Measurements from ENCODE around the gene MTM1.

Gene MTM1

DNA sequence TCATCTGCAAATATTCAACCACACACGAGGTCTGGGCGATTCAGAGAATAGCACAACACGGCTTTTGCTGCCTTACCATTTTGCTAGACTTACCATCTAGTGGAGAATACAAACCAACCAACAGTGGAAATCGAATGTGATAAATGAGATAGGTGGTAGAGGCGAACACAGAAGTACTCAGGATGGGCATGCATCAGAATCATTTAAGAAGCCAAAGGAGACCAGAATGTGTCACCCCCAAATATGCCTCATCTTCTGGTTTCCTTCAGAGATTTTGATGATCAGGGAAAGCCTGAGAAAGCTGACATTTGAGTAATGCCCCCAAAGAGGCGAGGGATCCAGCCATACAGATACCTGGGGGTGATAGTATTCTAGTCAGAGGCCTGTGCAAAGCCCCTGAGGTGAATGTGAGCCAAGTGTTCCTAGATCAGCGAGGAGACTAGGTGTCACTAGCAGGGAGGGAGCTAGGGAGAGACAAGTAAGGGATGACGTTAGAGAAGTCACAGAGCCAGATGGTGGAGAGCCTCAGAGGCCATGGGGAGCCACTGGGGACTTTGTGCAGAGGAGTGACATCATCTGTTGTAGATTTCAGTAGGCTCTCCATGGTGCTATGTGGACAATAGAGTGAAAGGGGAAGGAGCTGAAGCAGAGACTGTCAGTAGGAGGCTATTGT, 126.5 kb downstream of the MTM1 start:
- WGBS, result 88% methylated on average over 5 of the region's 8 CpGs
- H2AK5ac ChIP-seq (ENCODE audit: low read length, severe bottlenecking), result no peak overlapping the region

DNA sequence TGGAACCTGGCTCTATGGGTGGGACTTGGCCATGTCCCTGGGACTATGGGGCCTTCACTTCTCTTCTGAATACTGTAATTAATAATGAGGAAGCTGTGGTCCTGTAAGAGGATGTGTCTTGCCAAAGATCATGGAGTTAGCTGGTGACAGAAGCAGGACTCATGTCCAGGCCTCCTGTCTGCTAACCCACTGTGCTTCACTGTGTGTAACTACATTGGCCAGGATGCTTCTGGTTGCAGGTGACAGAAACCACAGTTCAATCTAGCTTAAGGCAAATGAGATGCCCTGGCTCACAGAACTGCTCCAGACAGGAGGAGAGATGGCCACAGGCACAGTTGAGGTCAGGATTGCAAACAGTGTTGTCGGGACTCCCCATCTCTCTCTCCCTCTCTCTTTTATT, 127.9 kb downstream of the MTM1 start:
- Histone ChIP-seq H3K4me2 (ENCODE audit: low read length, poor library complexity, severe bottlenecking) (no peak overlapping the region), H2AFZ (ENCODE audit: low read depth, low read length) (no peak overlapping the region), H3K9me3 (ENCODE audit: control insufficient read depth, low read length) (peaks cover 12% of the 10 kb centered on the region), H4K8ac (ENCODE audit: low read length) (no peak overlapping the region), H3K27ac (ENCODE audit: low read length, poor library complexity, severe bottlenecking) (no peak overlapping the region), H3K4me1 (ENCODE audit: control insufficient read depth, insufficient read depth, low read depth, low read length) (peaks cover 1% of the 10 kb centered on the region), H3K36me3 (ENCODE audit: control insufficient read depth in 1 of 2, insufficient read depth in 2 of 2, low read depth in 1 of 2, low read length in 2 of 2) (peaks cover 0 to under 1% of the 10 kb centered on the region in 2 experiments), H2AK5ac (ENCODE audit: low read length, severe bottlenecking) (no peak overlapping the region), H3K18ac (ENCODE audit: low read depth in 1 of 2, low read length in 2 of 2) (no peak overlapping the region), H2BK120ac (ENCODE audit: low read depth, low read length) (no peak overlapping the region), H3K4me3 (ENCODE audit: insufficient read depth in 1 of 2, low read depth in 1 of 2, low read length in 2 of 2) (no peak overlapping the region), H3K14ac (ENCODE audit: low read length in 2 of 2) (no peak overlapping the region), H3K9ac (ENCODE audit: low read length) (no peak overlapping the region), H2BK12ac (ENCODE audit: low read length in 2 of 2) (no peak overlapping the region), H3K23ac (ENCODE audit: low read length in 2 of 2) (no peak overlapping the region), H4K91ac (ENCODE audit: low read length) (no peak overlapping the region), H3K27me3 (ENCODE audit: control insufficient read depth in 1 of 2, insufficient read depth in 1 of 2, low read length in 2 of 2) (peaks cover 0 to 3% of the 10 kb centered on the region in 2 experiments), H3K79me1 (replicated peaks; ENCODE audit: low read length, poor library complexity, severe bottlenecking) (no peaks in the 10 kb centered on the region), H2BK5ac (ENCODE audit: low read depth, low read length, poor library complexity, severe bottlenecking) (no peak overlapping the region), H2BK15ac (ENCODE audit: low read depth, poor library complexity, severe bottlenecking) (no peak overlapping the region), H3K4ac (ENCODE audit: low read depth in 1 of 2, low read length in 2 of 2) (no peak overlapping the region)
- no CpG with 5 or more reads among the region's 1 CpG for WGBS
- DNase-seq, result no peak

More for the DNA sequence above, 126.5 kb downstream of the MTM1 start:
- no peaks in the 10 kb centered on the region for H3K4me1 ChIP-seq (ENCODE audit: control insufficient read depth, insufficient read depth, low read depth, low read length)
- H2AFZ ChIP-seq (ENCODE audit: low read depth, low read length), result no peak overlapping the region
- H3K27ac ChIP-seq (ENCODE audit: low read length, poor library complexity, severe bottlenecking), result peak overlapping the region; percentile 66
- peak overlapping the region in 1 of 2 experiments; percentile 81 for H3K4me3 ChIP-seq (ENCODE audit: insufficient read depth in 1 of 2, low read depth in 1 of 2, low read length in 2 of 2)
- H3K79me1 ChIP-seq (replicated peaks; ENCODE audit: low read length, poor library complexity, severe bottlenecking), result no peaks in the 10 kb centered on the region
- no peak overlapping the region for H3K4ac ChIP-seq (ENCODE audit: low read depth in 1 of 2, low read length in 2 of 2)
- no peak overlapping the region for H2BK15ac ChIP-seq (ENCODE audit: low read depth, poor library complexity, severe bottlenecking)
- H3K23ac ChIP-seq (ENCODE audit: low read length in 2 of 2), result no peak overlapping the region
- no peak overlapping the region for H2BK120ac ChIP-seq (ENCODE audit: low read depth, low read length)
- no peak overlapping the region for H3K18ac ChIP-seq (ENCODE audit: low read depth in 1 of 2, low read length in 2 of 2)
- peaks cover 0 to 3% of the 10 kb centered on the region in 2 experiments for H3K27me3 ChIP-seq (ENCODE audit: control insufficient read depth in 1 of 2, insufficient read depth in 1 of 2, low read length in 2 of 2)
- H3K4me2 ChIP-seq (ENCODE audit: low read length, poor library complexity, severe bottlenecking), result no peak overlapping the region
- no peak overlapping the region for H3K14ac ChIP-seq (ENCODE audit: low read length in 2 of 2)
- no peak overlapping the region for H2BK12ac ChIP-seq (ENCODE audit: low read length in 2 of 2)
- H2BK5ac ChIP-seq (ENCODE audit: low read depth, low read length, poor library complexity, severe bottlenecking), result no peak overlapping the region
- peaks cover 25% of the 10 kb centered on the region for H3K9me3 ChIP-seq (ENCODE audit: control insufficient read depth, low read length)
- H4K91ac ChIP-seq (ENCODE audit: low read length), result no peak overlapping the region
- no peak for DNase-seq
- peaks cover 0 to 3% of the 10 kb centered on the region in 2 experiments for H3K36me3 ChIP-seq (ENCODE audit: control insufficient read depth in 1 of 2, insufficient read depth in 2 of 2, low read depth in 1 of 2, low read length in 2 of 2)
- H3K9ac ChIP-seq (ENCODE audit: low read length), result peak overlapping the region; percentile 84
- H4K8ac ChIP-seq (ENCODE audit: low read length), result no peak overlapping the region

DNA sequence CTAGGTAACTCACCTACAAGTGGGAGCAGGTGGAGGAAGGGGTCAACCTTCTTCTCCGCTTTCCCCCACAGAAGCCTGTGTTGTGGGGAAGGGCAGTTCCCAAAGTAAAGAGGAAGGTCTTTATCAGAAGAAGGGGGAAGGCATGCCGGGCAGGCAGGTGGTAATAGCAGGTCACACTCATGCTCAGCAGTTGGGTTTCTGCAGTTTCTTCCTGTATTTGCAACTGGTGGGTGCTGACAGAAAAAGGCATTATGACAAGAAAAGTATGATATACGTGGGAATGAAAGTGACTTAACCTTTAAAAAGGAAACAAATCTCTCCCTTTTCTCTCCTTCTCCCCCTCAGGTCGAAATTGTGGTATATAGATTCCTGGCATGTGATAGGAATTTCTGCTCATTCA, 128.4 kb downstream of the MTM1 start:
- H3K79me1 ChIP-seq (replicated peaks; ENCODE audit: low read length, poor library complexity, severe bottlenecking), result no peaks in the 10 kb centered on the region
- H4K91ac ChIP-seq (ENCODE audit: low read length), result no peak overlapping the region
- no peak overlapping the region for H3K23ac ChIP-seq (ENCODE audit: low read length in 2 of 2)
- no peak overlapping the region for H2AFZ ChIP-seq (ENCODE audit: low read depth, low read length)
- no peak overlapping the region for H2BK12ac ChIP-seq (ENCODE audit: low read length in 2 of 2)
- no peak overlapping the region for H2AK5ac ChIP-seq (ENCODE audit: low read length, severe bottlenecking)
- no peak overlapping the region for H3K4ac ChIP-seq (ENCODE audit: low read depth in 1 of 2, low read length in 2 of 2)
- DNase-seq, result no peak
- H3K9ac ChIP-seq (ENCODE audit: low read length), result no peak overlapping the region
- peaks cover 0 to 3% of the 10 kb centered on the region in 2 experiments for H3K27me3 ChIP-seq (ENCODE audit: control insufficient read depth in 1 of 2, insufficient read depth in 1 of 2, low read length in 2 of 2)
- no peak overlapping the region for H3K18ac ChIP-seq (ENCODE audit: low read depth in 1 of 2, low read length in 2 of 2)
- H3K9me3 ChIP-seq (ENCODE audit: control insufficient read depth, low read length), result peaks cover 7% of the 10 kb centered on the region
- H3K4me2 ChIP-seq (ENCODE audit: low read length, poor library complexity, severe bottlenecking), result no peak overlapping the region
- H2BK120ac ChIP-seq (ENCODE audit: low read depth, low read length), result no peak overlapping the region
- H3K36me3 ChIP-seq (ENCODE audit: control insufficient read depth in 1 of 2, insufficient read depth in 2 of 2, low read depth in 1 of 2, low read length in 2 of 2), result peaks cover 0 to 5% of the 10 kb centered on the region in 2 experiments
- no peak overlapping the region for H3K27ac ChIP-seq (ENCODE audit: low read length, poor library complexity, severe bottlenecking)
- H4K8ac ChIP-seq (ENCODE audit: low read length), result no peak overlapping the region
- no peak overlapping the region for H3K14ac ChIP-seq (ENCODE audit: low read length in 2 of 2)
- H2BK5ac ChIP-seq (ENCODE audit: low read depth, low read length, poor library complexity, severe bottlenecking), result no peak overlapping the region
- H2BK15ac ChIP-seq (ENCODE audit: low read depth, poor library complexity, severe bottlenecking), result no peak overlapping the region
- WGBS, result 100% methylated on average over 2 of the region's 4 CpGs
- H3K4me3 ChIP-seq (ENCODE audit: insufficient read depth in 1 of 2, low read depth in 1 of 2, low read length in 2 of 2), result no peak overlapping the region
- peaks cover 1% of the 10 kb centered on the region for H3K4me1 ChIP-seq (ENCODE audit: control insufficient read depth, insufficient read depth, low read depth, low read length)

DNA sequence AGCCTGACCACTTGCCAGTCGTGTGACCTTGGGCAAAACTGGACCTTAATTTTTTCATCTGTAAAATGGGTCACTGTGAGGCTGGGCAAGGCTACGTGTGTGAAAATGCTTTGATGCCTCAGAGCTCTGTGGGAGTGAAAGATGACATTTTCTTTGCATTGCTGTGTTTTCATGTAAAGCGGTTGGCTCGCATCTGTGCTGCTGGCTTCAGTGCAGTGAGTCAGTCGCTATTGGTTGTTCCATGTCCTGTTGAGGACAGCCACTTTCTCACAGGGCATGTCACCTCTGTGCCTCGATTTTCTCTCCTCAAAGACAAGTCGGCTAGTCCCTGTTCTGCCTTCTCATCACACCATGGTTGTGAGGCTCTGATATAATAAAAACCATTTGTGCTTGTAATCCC, 129.2 kb downstream of the MTM1 start:
- Histone ChIP-seq H3K9ac (ENCODE audit: low read length) (no peak overlapping the region), H3K18ac (ENCODE audit: low read depth in 1 of 2, low read length in 2 of 2) (no peak overlapping the region), H3K36me3 (ENCODE audit: control insufficient read depth in 1 of 2, insufficient read depth in 2 of 2, low read depth in 1 of 2, low read length in 2 of 2) (peaks cover 0 to 5% of the 10 kb centered on the region in 2 experiments), H3K27me3 (ENCODE audit: control insufficient read depth in 1 of 2, insufficient read depth in 1 of 2, low read length in 2 of 2) (peaks cover 0 to 3% of the 10 kb centered on the region in 2 experiments), H2AFZ (ENCODE audit: low read depth, low read length) (no peak overlapping the region), H2BK120ac (ENCODE audit: low read depth, low read length) (no peak overlapping the region), H2BK5ac (ENCODE audit: low read depth, low read length, poor library complexity, severe bottlenecking) (no peak overlapping the region), H3K9me3 (ENCODE audit: control insufficient read depth, low read length) (no peaks in the 10 kb centered on the region), H3K4ac (ENCODE audit: low read depth in 1 of 2, low read length in 2 of 2) (no peak overlapping the region), H3K79me1 (replicated peaks; ENCODE audit: low read length, poor library complexity, severe bottlenecking) (no peaks in the 10 kb centered on the region), H4K8ac (ENCODE audit: low read length) (no peak overlapping the region), H3K4me1 (ENCODE audit: control insufficient read depth, insufficient read depth, low read depth, low read length) (peaks cover 1% of the 10 kb centered on the region), H3K4me3 (ENCODE audit: insufficient read depth in 1 of 2, low read depth in 1 of 2, low read length in 2 of 2) (no peak overlapping the region), H2BK12ac (ENCODE audit: low read length in 2 of 2) (no peak overlapping the region), H3K4me2 (ENCODE audit: low read length, poor library complexity, severe bottlenecking) (no peak overlapping the region), H3K27ac (ENCODE audit: low read length, poor library complexity, severe bottlenecking) (no peak overlapping the region), H2BK15ac (ENCODE audit: low read depth, poor library complexity, severe bottlenecking) (no peak overlapping the region), H4K91ac (ENCODE audit: low read length) (no peak overlapping the region), H2AK5ac (ENCODE audit: low read length, severe bottlenecking) (no peak overlapping the region), H3K23ac (ENCODE audit: low read length in 2 of 2) (no peak overlapping the region), H3K14ac (ENCODE audit: low read length in 2 of 2) (no peak overlapping the region)
- DNase-seq, result no peak
- 100% methylated on average over 5 of the region's 7 CpGs for WGBS
